ENCODE results near the gene KPNA1. TPM values are rescaled to one million over a fixed set of nuclear protein-coding genes. Genes with fewer than 3 reads are reported as not detected.

Gene KPNA1
- polyA plus RNA-seq (ENCODE audit: insufficient read length in 4 of 4) = 10 to 100 TPM; 39.9 to 57.8 (median 52.4) TPM

DNA sequence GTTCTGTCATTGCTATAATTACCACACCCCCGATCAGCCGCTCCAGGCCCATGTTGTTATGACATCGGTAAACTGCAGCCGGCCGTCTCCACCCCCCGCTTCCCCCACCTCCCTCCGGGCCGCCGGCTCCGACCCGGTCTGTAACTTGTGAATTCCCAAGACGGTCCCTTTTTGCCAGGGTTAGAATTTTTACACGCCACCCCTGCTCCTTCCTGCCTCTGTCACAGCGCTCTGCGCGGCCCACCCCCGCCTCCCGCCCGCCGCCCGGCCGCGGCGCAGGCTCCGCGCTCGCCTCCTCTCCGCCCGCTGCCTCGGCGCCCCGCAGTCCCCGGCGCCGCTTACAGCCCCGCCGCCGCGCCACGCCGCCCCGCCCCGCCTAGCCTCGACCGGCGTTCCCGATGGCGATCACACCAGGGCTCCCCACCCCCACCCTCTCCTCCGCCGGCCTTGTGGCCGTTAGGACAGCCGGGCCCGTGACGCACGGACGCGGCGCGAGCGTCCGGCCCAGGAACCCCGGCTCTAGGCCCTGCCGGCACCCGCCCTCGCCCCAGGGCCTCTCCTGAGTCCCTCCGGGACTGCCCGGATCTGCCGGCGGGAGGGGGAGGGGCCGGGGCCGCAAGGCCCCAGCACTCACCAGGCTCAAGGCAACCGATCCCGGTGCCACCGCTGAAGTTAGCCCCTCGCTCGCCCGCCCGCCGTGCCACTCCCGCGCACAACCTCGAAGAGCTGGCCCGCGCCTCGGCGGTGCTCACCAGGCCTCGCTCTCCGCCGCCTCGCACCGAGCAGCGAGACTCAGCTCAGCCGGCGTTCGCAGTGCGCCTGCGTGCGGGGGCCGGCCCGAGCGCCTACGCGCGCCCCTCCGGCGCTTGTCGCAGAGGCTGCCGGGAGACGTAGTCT, at the start of gene KPNA1:
KPNA1 (minus strand) TSS at position 817 of the 897 bp plus-strand sequence. CDS start 18,374 bp downstream, outside the sequence.
- DNase-seq (ENCODE audit: low read depth in 4 of 4, low spot score in 3 of 4) = peak; percentile 78 to 88 (median 83)

DNA sequence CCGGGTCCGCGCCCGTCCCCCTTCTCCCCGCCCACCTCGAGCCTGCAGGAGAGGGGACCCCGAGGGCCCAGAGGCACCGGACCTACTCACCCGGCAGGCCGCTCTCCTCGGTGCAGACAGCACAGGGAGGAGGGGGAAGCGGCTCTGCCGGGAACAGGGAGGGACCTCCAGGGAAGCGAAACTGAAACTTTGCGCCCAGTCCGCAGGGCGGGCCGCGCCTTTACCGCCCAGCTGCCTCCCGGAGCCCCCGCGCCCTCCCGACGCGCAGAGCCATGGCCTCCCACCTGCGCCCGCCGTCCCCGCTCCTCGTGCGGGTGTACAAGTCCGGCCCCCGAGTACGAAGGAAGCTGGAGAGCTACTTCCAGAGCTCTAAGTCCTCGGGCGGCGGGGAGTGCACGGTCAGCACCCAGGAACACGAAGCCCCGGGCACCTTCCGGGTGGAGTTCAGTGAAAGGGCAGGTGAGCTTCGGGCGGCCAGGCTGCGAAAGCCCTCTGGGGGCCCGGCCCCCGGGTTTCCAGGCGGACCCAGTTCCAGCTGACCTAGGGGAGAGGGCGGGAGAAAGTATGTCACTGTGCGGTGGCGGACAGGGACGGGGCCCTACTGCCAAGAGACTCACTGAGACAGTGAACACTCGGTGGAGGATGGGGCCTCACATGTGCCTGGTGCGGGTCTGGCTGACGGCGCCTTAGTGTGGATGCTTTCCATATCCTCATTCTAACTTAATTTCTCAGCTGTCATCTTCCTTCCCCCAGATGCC, 49.6 kb upstream of the KPNA1 start, which contains the start of the genes DTX3L and PARP9:
DTX3L (plus strand) TSS at position 184 of the 758 bp plus-strand sequence; CDS start at position 273, 89 bp downstream.
PARP9 (minus strand) TSS at position 146 of the 758 bp plus-strand sequence. CDS start 4,680 bp downstream, outside the sequence.
- peak; percentile 66 to 74 (median 67) for DNase-seq (ENCODE audit: low read depth in 4 of 4, low spot score in 3 of 4)

DNA sequence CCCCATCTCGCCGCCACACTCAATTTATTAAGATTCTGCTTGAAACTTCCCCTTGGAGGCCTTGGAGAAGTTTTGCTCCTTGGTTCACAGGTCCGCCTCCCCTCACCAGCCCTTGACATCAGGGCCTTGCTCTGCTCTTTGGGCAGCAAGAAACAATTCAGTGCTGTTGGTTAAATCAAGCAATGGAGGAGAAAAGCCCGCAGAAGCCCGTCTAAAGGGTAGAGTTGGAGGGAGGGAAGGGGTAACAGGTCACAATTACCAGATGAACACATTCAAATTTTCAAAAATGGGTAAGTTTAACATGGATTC, 48.9 kb upstream of the KPNA1 start:
- no peak for DNase-seq (ENCODE audit: low read depth in 4 of 4, low spot score in 3 of 4)

DNA sequence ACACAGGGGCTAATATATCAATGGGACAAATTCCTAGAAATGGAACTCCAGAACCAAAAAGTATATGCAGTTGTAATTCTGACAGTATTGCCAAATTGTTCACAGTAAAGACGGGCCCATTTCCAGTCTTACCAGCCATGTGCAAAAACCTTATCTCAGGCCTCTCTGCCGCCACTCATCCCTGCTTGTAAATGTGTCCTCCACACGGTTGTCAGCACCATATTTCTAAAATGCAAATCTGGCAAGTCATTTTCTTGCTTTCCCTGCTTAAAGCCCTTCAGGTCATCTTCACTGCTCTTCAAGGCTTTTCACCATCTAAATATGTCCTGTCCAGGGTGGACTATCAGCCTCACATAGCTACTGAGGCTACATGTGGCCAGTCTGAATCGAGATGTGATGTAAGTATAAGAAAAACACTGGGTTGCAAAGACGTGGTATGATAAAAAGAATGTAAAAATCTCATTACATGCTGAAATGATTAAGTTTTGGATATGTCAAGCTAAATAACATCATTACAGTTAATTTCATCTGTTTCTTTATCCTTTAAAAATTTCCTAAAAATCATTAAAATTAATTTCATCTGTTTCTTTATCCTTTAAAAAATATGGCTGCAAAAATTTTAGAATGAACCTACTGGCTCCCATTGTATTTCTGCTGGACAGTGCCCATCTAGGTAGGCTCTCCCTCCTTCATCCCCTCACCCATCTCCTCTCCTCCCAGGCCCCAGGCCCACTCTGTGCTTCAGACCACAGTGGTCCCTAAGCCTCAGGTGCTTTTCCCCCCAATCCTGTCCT, 48.4 kb upstream of the KPNA1 start:
- DNase-seq (ENCODE audit: low read depth in 4 of 4, low spot score in 3 of 4) = no peak

DNA sequence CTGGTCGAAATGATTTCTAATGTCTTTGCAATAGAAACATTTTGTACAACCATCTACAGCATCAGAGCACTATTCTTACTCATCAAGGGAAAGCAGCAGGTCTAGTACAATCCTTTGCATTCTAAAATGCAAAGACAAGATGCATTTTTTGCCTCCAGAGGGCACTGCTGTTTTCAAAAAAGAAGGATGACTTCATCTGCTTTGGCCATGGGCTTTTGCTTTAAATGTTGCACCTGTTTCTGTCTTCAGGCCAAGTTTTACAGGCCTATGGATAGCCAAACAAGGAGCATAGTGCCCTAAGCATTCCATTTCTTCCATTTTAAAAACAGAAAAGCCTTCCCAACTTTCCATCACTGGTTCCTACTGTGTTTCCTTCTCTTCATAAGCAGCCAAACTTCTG, 45.9 kb upstream of the KPNA1 start:
- DNase-seq (ENCODE audit: low read depth in 4 of 4, low spot score in 3 of 4) = peak; percentile 48 to 67 (median 52)

DNA sequence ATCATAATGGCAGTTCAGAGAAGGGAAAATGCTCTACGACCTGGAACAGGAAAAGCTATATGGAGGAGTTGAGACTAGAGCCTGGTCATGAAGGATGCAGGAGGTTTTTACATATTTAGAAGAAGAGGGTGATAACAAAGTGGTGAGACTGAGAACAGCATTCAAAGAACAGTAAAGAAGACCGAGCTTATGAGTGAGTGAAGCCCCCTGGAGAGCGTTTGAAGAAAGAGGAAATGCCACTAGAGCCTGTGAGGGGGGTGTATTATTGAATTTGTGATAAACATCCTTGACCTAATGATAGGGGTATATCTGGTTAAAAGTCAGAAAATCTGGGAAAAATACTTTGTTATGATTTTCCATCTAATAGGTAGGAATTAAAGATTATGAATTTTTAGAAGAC, 45.2 kb upstream of the KPNA1 start:
- DNase-seq (ENCODE audit: low read depth in 4 of 4, low spot score in 3 of 4) = no peak

DNA sequence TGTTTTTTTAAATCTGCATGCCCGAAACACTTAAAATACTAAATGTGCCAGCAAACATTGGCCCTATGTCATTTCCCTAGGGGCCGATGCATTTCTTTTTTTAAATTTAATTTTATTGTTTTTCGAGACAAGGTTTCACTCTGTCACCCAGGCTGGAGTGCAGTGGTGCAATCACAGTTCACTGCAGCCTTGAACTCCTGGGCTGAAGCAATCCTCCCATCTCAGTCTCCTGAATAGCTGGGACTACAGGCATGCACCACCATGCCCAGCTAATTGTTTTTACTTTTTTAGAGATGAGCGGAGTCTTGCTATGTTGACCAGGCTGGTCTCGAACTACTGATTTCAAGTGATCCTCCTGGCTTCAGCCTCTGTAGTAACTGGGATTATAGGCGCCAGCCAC, 43.9 kb upstream of the KPNA1 start:
- DNase-seq (ENCODE audit: low read depth in 4 of 4, low spot score in 3 of 4) = no peak

DNA sequence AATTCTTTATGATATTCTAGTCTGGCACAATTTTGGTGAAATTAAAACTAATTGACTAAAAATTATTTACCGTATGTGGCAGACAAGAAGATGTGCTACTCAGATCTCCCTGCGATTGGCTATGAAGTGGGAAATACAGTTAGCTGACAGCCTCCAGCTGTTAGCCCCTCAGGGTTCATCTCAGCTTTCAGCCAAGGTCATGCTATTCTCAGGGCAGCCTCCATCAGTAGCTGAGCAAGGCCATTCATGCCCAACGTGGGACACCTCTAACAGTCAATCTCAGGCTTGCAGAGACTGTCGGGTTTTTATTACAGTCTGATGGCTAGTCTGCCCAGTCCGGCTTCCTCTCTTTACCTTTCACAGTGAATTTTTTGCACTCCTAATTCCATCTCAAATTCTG, 42.6 kb upstream of the KPNA1 start:
- DNase-seq (ENCODE audit: low read depth in 4 of 4, low spot score in 3 of 4) = no peak

DNA sequence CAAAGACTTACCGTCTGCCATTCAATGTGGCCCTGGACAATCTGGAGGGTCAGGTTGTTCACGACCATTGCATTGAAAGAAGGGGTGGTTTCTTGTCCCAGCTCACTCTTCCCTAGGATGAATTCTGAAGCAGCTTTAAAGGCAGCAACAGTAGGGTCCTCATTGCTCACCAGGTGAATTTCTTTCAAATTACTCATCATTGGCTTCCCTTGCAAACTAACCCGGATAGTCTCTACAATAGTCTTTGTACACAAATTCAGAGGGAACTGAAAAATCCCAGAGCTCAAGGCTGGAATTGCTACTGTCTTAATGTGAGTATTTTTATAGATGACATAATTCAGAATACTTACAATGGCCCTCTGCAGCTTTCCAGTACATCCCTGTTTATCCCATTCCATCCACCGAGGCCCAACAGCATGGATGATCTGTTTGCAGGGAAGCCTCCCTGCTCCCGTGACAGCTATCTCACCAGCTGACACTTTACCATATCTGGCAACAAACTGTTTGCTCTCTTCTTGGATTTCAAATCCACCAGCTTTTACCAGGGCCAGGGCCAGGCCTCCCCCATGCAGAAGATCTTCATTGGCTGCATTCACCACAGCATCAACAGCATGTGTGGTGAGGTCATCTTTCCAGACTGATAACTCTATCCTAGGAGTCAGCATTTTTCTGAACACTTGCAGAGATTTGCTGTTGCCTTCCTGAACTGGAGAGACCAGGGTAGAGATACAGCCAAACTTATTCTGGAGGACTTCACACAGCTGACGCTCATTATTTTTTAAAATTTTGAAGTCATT, 40.7 kb upstream of the KPNA1 start:
- DNase-seq (ENCODE audit: low read depth in 4 of 4, low spot score in 3 of 4) = no peak

DNA sequence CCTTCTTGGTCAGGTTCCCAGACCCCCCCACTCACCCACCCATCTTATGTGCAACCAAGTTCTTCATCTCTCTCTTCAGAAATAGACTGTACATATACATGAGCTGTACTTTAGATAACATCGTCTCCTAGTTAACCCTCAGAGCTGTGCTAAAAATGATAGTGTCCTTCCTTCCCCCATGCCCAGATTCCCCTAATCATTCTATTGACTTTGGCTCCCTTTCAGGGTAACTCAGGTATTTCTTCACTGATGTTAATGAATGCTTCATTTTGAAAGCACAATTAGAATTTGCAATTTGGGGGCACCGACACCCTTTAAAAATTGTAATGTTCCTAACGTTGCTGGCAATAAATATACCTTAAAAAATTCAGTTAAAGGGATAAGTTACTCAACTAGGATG, 38.4 kb upstream of the KPNA1 start:
- DNase-seq (ENCODE audit: low read depth in 4 of 4, low spot score in 3 of 4) = no peak

DNA sequence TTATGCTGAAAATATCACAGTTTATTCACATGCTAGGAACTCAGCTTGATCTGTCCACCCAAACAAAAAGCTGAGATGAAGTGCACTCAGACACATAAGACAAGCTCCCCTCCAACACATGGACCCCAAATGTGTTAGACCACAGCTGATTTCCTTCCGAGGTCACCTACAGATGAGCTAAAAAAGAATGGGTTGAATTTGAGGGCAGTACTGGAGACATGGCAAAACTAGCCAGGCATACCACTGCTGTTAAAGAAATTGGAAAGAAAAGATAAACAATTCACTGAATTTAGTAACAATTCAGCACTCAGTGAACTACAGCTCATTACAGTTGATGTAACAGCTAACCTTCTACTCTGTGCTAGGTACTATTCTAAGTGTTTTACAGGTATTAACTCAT, 33.9 kb upstream of the KPNA1 start:
- no peak for DNase-seq (ENCODE audit: low read depth in 4 of 4, low spot score in 3 of 4)

DNA sequence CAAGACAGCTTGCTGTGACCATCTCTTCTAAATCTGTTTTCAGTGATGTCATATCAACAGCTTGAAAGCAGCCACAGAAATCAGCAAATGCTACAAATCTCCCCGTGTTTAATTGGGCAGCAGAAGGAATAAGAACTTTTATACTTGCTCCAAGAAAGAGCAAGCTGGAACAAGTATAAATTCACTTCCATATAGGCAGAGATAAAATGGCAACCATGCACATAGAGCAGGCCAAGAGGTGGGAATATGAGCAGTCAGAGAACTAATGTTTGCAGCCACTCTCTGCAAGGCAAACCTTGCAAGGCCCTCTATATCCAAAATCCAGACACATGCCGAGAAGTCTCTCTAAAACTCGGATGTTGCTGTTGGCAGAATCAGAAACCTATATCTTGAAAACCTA, 33.3 kb upstream of the KPNA1 start:
- no peak for DNase-seq (ENCODE audit: low read depth in 4 of 4, low spot score in 3 of 4)

DNA sequence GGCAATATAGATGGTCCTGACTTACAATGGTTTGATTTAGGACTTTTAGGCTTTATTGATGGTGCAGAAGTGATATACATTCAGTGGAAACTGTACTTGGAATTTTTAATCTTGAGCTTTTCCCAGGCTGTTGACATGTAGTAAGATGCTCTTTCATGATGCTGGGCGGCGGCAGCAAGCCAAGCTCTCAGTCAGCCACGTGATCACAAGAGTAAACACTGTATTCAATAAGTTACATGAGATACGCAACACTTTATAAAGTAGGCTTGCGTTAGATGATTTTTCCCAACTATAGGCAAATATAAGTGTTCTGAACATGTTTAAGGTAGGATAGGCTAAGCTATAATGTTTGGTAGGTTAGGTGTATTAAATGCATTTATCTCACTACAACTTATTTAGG, 31.4 kb upstream of the KPNA1 start:
- no peak for DNase-seq (ENCODE audit: low read depth in 4 of 4, low spot score in 3 of 4)

DNA sequence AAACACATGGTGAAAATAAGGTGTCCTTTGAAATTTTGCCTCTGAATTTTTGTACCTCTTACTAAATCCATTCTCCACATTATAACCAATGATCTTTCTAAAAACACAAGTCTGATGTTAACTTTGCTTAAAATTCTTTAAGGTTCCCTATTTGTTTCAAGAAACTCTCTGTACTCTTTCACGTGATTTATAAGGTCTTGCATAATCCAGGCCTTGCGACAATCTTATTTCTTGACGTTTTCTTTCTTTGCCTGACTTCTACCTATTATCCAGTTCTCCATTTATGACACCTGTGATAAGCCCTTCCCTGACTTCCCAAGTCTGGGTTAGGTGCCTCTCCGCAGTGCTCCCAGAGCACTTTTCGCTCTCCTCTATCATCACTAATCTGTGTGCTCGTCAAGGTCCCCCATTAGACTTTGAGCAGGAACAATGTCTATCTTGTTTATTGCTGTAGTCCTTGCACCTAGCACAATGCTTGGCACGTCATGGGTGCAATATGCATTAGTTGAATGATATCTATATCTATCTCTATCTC, 24.3 kb upstream of the KPNA1 start:
- no peak for DNase-seq (ENCODE audit: low read depth in 4 of 4, low spot score in 3 of 4)

DNA sequence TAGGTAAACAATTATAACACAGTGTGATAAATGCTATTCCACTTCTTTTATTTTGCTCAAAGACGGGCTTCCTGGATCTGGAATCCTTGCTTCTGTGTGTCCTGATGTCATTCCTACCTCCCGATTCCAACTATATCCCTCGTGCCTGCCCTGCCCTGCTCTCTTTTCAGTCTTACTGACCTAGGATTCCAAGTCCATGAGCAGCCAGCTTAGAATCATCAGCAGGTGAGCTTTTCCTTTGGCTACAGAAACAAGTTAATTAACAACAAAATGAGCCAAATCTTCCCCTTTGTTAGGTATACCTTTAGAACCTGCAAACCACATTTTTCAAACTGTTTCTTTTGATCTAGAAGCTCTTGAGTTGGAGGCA, 21.9 kb upstream of the KPNA1 start:
- no peak for DNase-seq (ENCODE audit: low read depth in 4 of 4, low spot score in 3 of 4)

DNA sequence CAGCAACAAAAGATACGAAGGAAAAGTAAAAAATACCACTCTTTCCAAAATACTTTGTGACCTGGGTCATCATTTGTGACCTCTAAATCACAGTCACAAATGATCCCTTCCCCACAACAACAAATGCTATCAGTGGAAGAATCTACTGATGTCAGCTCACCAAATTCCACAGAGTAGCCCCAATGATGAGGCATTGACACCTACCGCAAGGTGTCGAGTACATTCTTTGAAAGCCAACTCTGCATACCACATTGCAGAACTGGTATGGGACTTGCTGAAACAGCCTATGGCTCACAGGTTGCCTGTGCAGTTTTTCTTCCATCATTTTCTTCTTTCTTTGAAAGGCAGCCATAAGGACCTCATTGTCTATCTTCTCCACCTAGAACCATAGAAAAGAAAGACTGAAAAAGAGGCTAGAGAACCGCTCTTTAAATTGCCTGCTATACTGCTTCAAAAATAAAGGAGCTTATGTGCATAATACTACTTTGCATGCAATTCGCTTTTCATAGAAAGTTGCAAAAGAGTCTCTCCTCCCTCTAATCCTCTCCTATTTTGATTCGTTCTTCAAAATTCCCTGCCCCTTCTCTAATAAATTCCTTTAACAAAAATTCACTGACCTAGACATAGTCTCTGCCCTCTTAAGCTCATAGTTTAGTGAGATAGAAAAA, 21.4 kb upstream of the KPNA1 start:
- DNase-seq (ENCODE audit: low read depth in 4 of 4, low spot score in 3 of 4) = no peak

DNA sequence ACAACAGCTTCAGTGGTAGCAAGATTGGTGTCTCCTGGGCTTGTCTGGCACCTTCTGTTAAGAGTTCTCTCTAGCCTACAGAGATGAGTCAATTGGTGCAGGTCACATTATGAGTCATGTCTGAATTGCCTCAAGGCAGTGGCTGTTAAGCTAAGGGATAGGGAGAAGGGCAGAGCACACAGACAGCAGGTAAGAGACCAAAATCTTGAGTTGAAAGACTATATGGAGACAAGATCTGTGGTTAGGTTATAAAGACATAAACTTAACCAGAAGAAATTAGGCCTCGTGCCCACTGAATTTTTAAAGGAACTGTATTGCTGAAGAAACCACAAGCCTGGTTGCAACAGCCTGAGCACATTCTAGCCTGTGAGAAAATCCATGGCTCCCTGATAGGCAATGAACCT, 19.2 kb upstream of the KPNA1 start:
- no peak for DNase-seq (ENCODE audit: low read depth in 4 of 4, low spot score in 3 of 4)

DNA sequence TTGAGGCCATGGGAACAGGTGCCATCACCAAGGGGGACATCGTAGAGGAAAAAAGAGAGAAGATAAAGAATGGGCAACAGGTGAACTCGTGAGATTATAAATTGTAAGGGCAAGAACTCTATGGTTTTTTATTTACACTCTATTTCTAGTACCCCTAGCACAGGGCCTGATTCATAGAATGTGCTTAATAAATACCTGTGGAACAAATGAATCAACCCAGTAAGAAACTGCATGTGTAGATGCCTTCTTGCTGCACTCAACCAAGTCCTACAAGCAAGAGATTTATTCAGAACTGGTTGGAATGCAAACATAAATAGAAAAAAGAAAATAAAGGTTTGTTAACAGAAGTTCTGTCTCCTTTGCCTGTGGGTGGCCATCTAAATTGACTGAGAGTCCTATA, 18.7 kb upstream of the KPNA1 start:
- no peak for DNase-seq (ENCODE audit: low read depth in 4 of 4, low spot score in 3 of 4)

DNA sequence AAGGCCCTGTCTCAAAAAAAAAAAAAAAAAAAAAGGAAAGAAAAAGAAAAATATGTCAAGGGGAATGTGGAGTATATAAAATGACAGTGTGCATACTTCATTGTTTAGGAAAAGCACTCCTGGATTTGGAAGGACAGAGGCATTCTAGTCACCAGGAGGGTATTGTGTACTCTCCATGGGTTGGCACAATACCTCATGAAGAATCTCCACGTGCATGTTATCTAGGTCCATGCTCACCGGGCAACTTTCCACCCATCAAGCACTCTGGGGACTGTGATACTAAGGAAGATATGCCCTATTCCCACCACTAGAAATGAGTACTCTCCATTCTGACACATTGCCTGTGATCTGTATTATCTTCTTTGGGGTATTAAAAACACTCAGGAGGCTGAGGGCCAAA, 15.4 kb upstream of the KPNA1 start:
- no peak for DNase-seq (ENCODE audit: low read depth in 4 of 4, low spot score in 3 of 4)

All from right renal pelvis (tissue), 4 donors.